Measurements from ENCODE around the gene TMEM190.

The TMEM190 gene

GRCh38 chr19:55423225-55424005 is 46.8 kb downstream of the TMEM190 start:
- no peak for DNase-seq (ENCODE audit: low spot score)

- no peak for DNase-seq (ENCODE audit: low spot score)
These were observed 47.9 kb downstream of the TMEM190 start for GRCh38 chr19:55424518-55424917.

- no peak for DNase-seq (ENCODE audit: low spot score)
These were observed 49.4 kb downstream of the TMEM190 start for GRCh38 chr19:55426042-55426441.
